CD14-positive monocyte (primary cell): ENCODE data around the gene CRB2. TPM values are rescaled to one million over a fixed set of nuclear protein-coding genes. Genes with fewer than 3 reads are reported as not detected.

ENCODE experiments used
- DNase-seq, 3 donors: peaks; one replicate each; pipeline ENCODE4 v3.0.0-alpha.2; 2011 to 2022
- H2AFZ ChIP-seq: 2 replicates; pipeline ENCODE4 v1.6.0; 2012; ENCODE audit warnings: mild to moderate bottlenecking, low read depth, low read length, inconsistent platforms; ENCODE audit not compliant: insufficient read depth, poor library complexity, severe bottlenecking
- H3K27ac ChIP-seq, 2 donors: 1 replicate in 1 of 2; 2 replicates in 1 of 2; pipeline ENCODE4 v1.5.1; 2012 to 2013; ENCODE audit warnings: low read length in 2 of 2, control low read depth in 1 of 2, inconsistent platforms in 1 of 2, low read depth in 1 of 2, mild to moderate bottlenecking in 1 of 2
- H3K27me3 ChIP-seq, 2 donors: one replicate each; pipeline versions ENCODE4 v1.6.0 to v1.6.1; 2011 to 2013; ENCODE audit warnings: low read length in 2 of 2; ENCODE audit not compliant: control insufficient read depth in 2 of 2, insufficient read depth in 2 of 2
- H3K36me3 ChIP-seq, 2 donors: replicated peaks in 1 of 2; 1 replicate in 1 of 2; 2 replicates in 1 of 2; pipeline versions ENCODE4 v1.5.1 to v1.6.1; 2012 to 2013; ENCODE audit warnings: low read length in 2 of 2, control low read depth in 1 of 2, inconsistent platforms in 1 of 2, mild to moderate bottlenecking in 1 of 2; ENCODE audit not compliant: insufficient read depth in 2 of 2, control insufficient read depth in 1 of 2
- H3K4me1 ChIP-seq, 2 donors: 1 replicate in 1 of 2; 2 replicates in 1 of 2; pipeline versions ENCODE4 v1.5.1 to v1.6.1; 2012 to 2013; ENCODE audit warnings: low read length in 2 of 2, control low read depth in 1 of 2, inconsistent platforms in 1 of 2, mild to moderate bottlenecking in 1 of 2, moderate library complexity in 1 of 2; ENCODE audit not compliant: insufficient read depth in 2 of 2, control insufficient read depth in 1 of 2
- H3K4me2 ChIP-seq: replicated peaks from 2 replicates; pipeline ENCODE3; 2012; ENCODE audit warnings: low read length, moderate library complexity, mild to moderate bottlenecking; ENCODE audit not compliant: poor library complexity, severe bottlenecking; ENCODE audit errors: extremely low read depth
- H3K4me3 ChIP-seq, 3 experiments: fragments of 200-600 bp in 1 of 3; sonication (generic) in 1 of 3; replicated peaks in 1 of 3; 1 replicate in 2 of 3; 2 replicates in 1 of 3; pipeline ENCODE4 v1.5.1; 2011 to 2013; ENCODE audit warnings: low read length in 3 of 3, mild to moderate bottlenecking in 3 of 3, control low read depth in 2 of 3, low read depth in 2 of 3, inconsistent platforms in 1 of 3, moderate library complexity in 1 of 3
- H3K79me2 ChIP-seq: 2 replicates; pipeline ENCODE4 v1.6.0; 2012; ENCODE audit warnings: mild to moderate bottlenecking, control low read depth, inconsistent platforms, low read length, moderate library complexity; ENCODE audit not compliant: insufficient read depth
- H3K9ac ChIP-seq: 2 replicates; pipeline ENCODE4 v1.6.0; 2017; ENCODE audit warnings: low read length, mild to moderate bottlenecking; ENCODE audit not compliant: insufficient read depth, poor library complexity, severe bottlenecking
- H3K9me3 ChIP-seq, 2 donors: replicated peaks in 1 of 2; 1 replicate in 1 of 2; 2 replicates in 1 of 2; pipeline versions ENCODE4 v1.5.1 to v1.6.1; 2012 to 2013; ENCODE audit warnings: low read length in 2 of 2, control low read depth in 1 of 2; ENCODE audit not compliant: control insufficient read depth in 1 of 2, insufficient read depth in 1 of 2
- H4K20me1 ChIP-seq: 2 replicates; pipeline ENCODE4 v1.6.0; 2012; ENCODE audit warnings: mild to moderate bottlenecking, low read length, control low read depth, moderate library complexity; ENCODE audit not compliant: insufficient read depth
- H3K27ac Mint-ChIP-seq, 7 donors: one replicate each; pipeline ENCODE4 v1.8.0; 2020; ENCODE audit warnings: mild to moderate bottlenecking in 7 of 7, mixed read lengths in 7 of 7, moderate library complexity in 6 of 7, inconsistent platforms in 2 of 7
- H3K27me3 Mint-ChIP-seq, 3 donors: one replicate each; pipeline ENCODE4 v1.8.0; 2021 to 2022; ENCODE audit warnings: low read depth in 3 of 3, mild to moderate bottlenecking in 3 of 3, mixed read lengths in 3 of 3, moderate library complexity in 3 of 3, inconsistent platforms in 1 of 3
- H3K36me3 Mint-ChIP-seq, 2 donors: one replicate each; pipeline ENCODE4 v1.8.0; 2020; ENCODE audit warnings: mixed read lengths in 2 of 2, inconsistent platforms in 1 of 2, mild to moderate bottlenecking in 1 of 2
- H3K4me1 Mint-ChIP-seq: one replicate; pipeline ENCODE4 v1.8.0; 2020; ENCODE audit warnings: mild to moderate bottlenecking, mixed read lengths
- H3K4me3 Mint-ChIP-seq, 2 donors: one replicate each; pipeline ENCODE4 v1.8.0; 2020; ENCODE audit warnings: mild to moderate bottlenecking in 2 of 2, mixed read lengths in 2 of 2, moderate library complexity in 1 of 2
- H3K9me3 Mint-ChIP-seq, 7 donors: one replicate each; pipeline ENCODE4 v1.8.0; 2020 to 2022; ENCODE audit warnings: mixed read lengths in 7 of 7, mild to moderate bottlenecking in 6 of 7, moderate library complexity in 6 of 7, inconsistent platforms in 2 of 7
- CTCF ChIP-seq: fragments of 200-600 bp; IDR thresholded peaks from one replicate; pipeline ENCODE4 v1.8.0; 2022; ENCODE audit warnings: antibody characterized with exemption, mild to moderate bottlenecking
- WGBS: methylation state at CpG from one replicate; pipeline ENCODE4 v1.1.5; 2013; ENCODE audit warnings: missing lambda C conversion rate; ENCODE audit not compliant: insufficient coverage; 5-methylcytosine and 5-hydroxymethylcytosine counted together
- intact Hi-C, 2 donors: fragments of 100-400 bp; cut with micrococcal nuclease; formaldehyde crosslinking; loops; one replicate each; pipeline versions ENCODE4 v1.15.0 to v1.15.1; 2023
- polyA plus RNA-seq, 3 donors: library from polyadenylated mRNA; depleted of rRNA in 1 of 3; unstranded in 2 of 3; stranded (reverse) in 1 of 3; fragments of 300-500 nt in 2 of 3; fragments of >200 nt in 1 of 3; fragmentation: Illumina TruSeq in 2 of 3; gene quantifications; 1 replicate in 2 of 3; 2 replicates in 1 of 3; pipeline ENCODE4 v1.2.3, GENCODE V29; 2012 to 2021

CRB2 gene
- polyA plus RNA-seq, 3 donors: not detected

DNA sequence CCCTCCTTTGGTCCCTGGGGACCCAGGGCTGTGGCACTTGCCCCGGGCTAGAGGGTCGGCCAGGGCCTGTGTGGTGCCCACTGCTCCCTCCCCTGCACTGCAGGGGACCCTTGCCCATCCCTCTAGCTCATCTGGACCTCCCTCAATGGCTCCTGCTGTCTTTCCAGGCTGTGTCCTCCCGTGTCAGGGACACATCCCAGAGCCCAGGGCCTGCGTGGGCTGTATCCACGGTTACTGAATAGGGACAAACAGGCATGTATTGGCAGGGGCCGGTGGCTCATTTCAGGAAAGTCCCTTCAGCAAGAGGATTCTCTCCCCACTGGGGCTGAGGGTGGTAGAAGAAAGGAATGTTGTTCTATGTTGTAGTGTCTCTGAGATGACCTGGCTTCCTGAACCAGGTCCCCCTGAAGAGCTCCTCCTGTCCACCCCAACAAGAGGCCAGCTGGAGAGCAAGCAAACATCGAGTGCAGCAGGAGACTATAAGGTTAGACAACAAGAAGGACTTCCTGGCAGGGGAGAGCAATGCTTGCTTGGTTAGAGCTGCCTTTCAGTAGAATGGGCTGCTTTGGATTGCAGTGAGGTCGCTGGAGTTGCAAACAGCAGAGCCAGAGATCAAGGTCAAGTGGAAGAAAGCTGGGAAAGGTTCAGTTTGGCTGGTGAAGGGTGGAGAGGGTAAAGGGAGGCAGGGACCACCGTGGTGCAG, 1.0 kb upstream of the CRB2 start:
- Histone ChIP-seq H3K36me3 (no peaks in the 10 kb centered on the region), H3K27ac (no peak overlapping the region), H3K4me2 (no peak overlapping the region), H4K20me1 (no peaks in the 10 kb centered on the region), H3K4me1 (peaks cover 0 to 4% of the 10 kb centered on the region in 2 donors), H2AFZ (no peak overlapping the region), H3K27me3 (no peaks in the 10 kb centered on the region), H3K9me3 (no peaks in the 10 kb centered on the region), H3K4me3 (no peak overlapping the region), H3K9ac (no peak overlapping the region), H3K79me2 (no peaks in the 10 kb centered on the region)
- Mint-ChIP-seq H3K27me3 (peaks cover 10 to 14% (median 12%) of the 10 kb centered on the region in 3 donors), H3K9me3 (no peaks in the 10 kb centered on the region), H3K36me3 (no peaks in the 10 kb centered on the region), H3K4me3 (no peak overlapping the region), H3K4me1 (peaks cover 8% of the 10 kb centered on the region), H3K27ac (no peak overlapping the region)
- no peak for DNase-seq
- TF ChIP-seq CTCF: no peak
- WGBS: 71% methylated on average over 8 of the region's 9 CpGs
- intact Hi-C loops: no loop called here

DNA sequence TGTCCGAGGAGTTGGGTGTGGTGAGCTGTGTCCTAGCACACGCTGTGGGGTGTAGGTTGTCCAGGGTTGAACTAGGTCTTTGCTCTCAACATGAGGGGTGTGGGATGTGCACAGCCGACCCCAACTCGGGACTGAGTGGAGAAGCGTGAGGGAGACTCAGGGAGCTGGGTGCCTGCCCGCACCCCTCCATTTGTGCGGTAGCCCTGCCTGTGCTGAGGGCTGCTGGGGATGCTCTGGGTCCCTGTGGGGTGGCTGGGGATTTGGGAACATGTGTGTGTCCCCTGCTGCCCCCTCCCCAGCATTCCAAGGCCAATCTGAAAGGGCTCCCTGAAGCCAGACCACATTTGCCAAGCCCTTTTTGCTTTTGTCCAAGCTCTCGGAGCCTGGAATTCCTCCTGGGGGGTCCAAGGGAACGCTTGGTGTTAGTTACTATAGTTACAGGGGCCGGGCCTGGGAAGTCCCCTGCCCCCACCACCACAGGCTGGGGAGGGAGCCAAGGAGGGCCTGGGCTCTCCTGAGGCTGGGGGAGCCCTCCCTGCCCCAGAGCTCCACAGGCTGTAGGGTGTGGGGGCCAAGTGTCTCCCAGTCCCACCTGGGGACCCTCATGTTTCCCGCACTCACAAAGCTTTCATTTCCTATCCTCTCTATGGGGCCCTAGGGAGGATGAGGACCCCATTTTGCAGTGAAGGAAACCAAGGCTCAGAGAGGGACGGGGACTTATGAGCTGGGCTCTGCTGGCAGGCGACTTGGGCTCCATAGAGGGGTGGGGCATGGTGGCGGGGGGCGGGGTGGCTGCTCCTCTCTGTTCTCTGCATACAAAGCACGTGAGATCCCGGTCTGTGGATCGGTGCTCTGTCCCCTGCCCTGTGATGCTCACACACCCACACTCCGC, 1.1 kb downstream of the CRB2 start:
- intact Hi-C loops: no loop called here
- Histone ChIP-seq H3K4me2 (no peak overlapping the region), H3K36me3 (no peaks in the 10 kb centered on the region), H3K27me3 (no peaks in the 10 kb centered on the region), H3K9ac (no peak overlapping the region), H4K20me1 (no peaks in the 10 kb centered on the region), H3K9me3 (no peaks in the 10 kb centered on the region), H3K4me1 (peaks cover 0 to 4% of the 10 kb centered on the region in 2 donors), H3K4me3 (no peak overlapping the region), H3K79me2 (no peaks in the 10 kb centered on the region), H3K27ac (no peak overlapping the region), H2AFZ (no peak overlapping the region)
- H3K27me3 Mint-ChIP-seq: peaks cover 7 to 16% (median 13%) of the 10 kb centered on the region in 3 donors
- no peak overlapping the region for H3K4me3 Mint-ChIP-seq
- no peak for TF ChIP-seq CTCF
- no peaks in the 10 kb centered on the region for H3K9me3 Mint-ChIP-seq
- no peaks in the 10 kb centered on the region for H3K36me3 Mint-ChIP-seq
- WGBS: 94% methylated on average over 10 of the region's 19 CpGs
- peaks cover 5% of the 10 kb centered on the region for H3K4me1 Mint-ChIP-seq
- no peak overlapping the region for H3K27ac Mint-ChIP-seq
- no peak for DNase-seq
